ENCODE data around the gene AVEN. TPM values are rescaled to one million over a fixed set of nuclear protein-coding genes. Genes with fewer than 3 reads are reported as not detected.

AVEN gene
- total and polyA plus RNA-seq, 2 of the 13 experiments (the other 11 are each of a cell fraction or from before 2014, with no cell fraction given): 4.4 to 17.5 TPM

GRCh38 chr15:33826201-33826600 lies 212.8 kb downstream of the AVEN start (continued):
- TF ChIP-seq ZNF574 (CRISPR knock-in tag; IDR thresholded peaks at IDR 0.05): no peak
- TF ChIP-seq REXO4 (CRISPR knock-in tag; IDR thresholded peaks at IDR 0.05; ENCODE audit: borderline replicate concordance): no peak
- TF ChIP-seq NFRKB (IDR thresholded peaks at IDR 0.05): no peak

DNA sequence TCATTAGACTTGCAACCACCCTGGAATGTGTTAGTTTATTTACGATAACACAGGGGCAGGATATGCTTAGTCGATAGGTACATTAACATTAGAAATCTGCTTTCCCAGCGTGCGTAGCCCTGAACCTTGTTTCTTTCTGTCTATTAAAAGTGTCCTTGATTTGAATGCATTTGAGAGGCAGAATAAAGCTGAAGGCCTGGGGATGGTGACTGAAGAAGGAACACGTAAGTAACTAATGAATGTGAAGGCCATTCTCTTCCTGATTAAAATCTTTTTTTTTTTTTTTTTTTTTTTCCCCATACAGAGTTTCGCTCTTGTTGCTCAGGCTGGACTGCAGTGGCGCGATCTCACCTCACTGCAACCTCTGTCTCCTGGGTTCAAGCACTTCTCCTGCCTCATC lies 213.6 kb downstream of the AVEN start:
- no peaks in the 10 kb centered on the region for H3K36me3 ChIP-seq (replicated peaks in 1 of 2; ENCODE audit: control insufficient read depth in 1 of 2, insufficient read depth in 2 of 2, low read length in 2 of 2)
- H3K4me1 ChIP-seq (ENCODE audit: insufficient read depth, low read length): no peaks in the 10 kb centered on the region
- 54% methylated on average over 8 of the region's 8 CpGs for WGBS (ENCODE audit: low lambda C conversion rate)
- ChIA-PET CTCF (ENCODE audit: low intra/inter-chr PET ratio, low total read pairs) (no interaction called here), POLR2A (no interaction called here)
- no TSS peak for BruUV-seq (replicated peaks)
- FAIRE-seq (no peak), DNase-seq (ENCODE audit: low spot score) (no peak), ATAC-seq (no peak)
- no peak overlapping the region for H3K4me3 ChIP-seq (replicated peaks in 1 of 3; ENCODE audit: insufficient read depth in 1 of 3, low read depth in 2 of 3, low read length in 3 of 3)
- H4K20me1 ChIP-seq (ENCODE audit: insufficient read depth, low read length): no peaks in the 10 kb centered on the region
- no peak overlapping the region for H3K9ac ChIP-seq (ENCODE audit: insufficient read depth, low read depth, low read length)
- in situ Hi-C loops (cut with HindIII; ENCODE audit: extremely low pct_ligation_motif_present, low pct_unique_long_range_greater_than_20kb) (no loop called here), intact Hi-C loops (cut with micrococcal nuclease; ENCODE audit: unreplicated experiment) (no loop called here)
- no peaks in the 10 kb centered on the region for H3K9me3 ChIP-seq (ENCODE audit: low read length)
- no peak overlapping the region for H3K4me2 ChIP-seq (ENCODE audit: low read depth, low read length)
- H3K79me2 ChIP-seq (ENCODE audit: insufficient read depth, low read length): no peaks in the 10 kb centered on the region
- H2AFZ ChIP-seq (ENCODE audit: low read length): no peak overlapping the region
- TF ChIP-seq HOXA3 (CRISPR knock-in tag; IDR thresholded peaks at IDR 0.05): no peak
- no peak for TF ChIP-seq RORA (CRISPR knock-in tag; IDR thresholded peaks at IDR 0.05)
- no peak for TF ChIP-seq ESRRA (CRISPR knock-in tag; IDR thresholded peaks at IDR 0.05; ENCODE audit: low read depth)
- H3K27ac ChIP-seq (ENCODE audit: extremely low read length, insufficient read depth, low read length): no peak overlapping the region
- H3K27me3 ChIP-seq (ENCODE audit: control insufficient read depth in 1 of 2, insufficient read depth in 2 of 2, low read length in 2 of 2): no peaks in the 10 kb centered on the region; a peak in 2 of 5 replicates

Measured in HepG2 (cell line).